Stimulated activated CD4-positive, alpha-beta T cell treated with anti-CD3 and anti-CD28 coated beads, Interleukin-4, amount 100 ng/mL, for 24 hours (primary cell): ENCODE results near the gene CERS2.

Source experiments
- DNase-seq: peaks from one replicate; pipeline ENCODE4 v3.0.0-alpha.2; 2020

The CERS2 gene

DNA sequence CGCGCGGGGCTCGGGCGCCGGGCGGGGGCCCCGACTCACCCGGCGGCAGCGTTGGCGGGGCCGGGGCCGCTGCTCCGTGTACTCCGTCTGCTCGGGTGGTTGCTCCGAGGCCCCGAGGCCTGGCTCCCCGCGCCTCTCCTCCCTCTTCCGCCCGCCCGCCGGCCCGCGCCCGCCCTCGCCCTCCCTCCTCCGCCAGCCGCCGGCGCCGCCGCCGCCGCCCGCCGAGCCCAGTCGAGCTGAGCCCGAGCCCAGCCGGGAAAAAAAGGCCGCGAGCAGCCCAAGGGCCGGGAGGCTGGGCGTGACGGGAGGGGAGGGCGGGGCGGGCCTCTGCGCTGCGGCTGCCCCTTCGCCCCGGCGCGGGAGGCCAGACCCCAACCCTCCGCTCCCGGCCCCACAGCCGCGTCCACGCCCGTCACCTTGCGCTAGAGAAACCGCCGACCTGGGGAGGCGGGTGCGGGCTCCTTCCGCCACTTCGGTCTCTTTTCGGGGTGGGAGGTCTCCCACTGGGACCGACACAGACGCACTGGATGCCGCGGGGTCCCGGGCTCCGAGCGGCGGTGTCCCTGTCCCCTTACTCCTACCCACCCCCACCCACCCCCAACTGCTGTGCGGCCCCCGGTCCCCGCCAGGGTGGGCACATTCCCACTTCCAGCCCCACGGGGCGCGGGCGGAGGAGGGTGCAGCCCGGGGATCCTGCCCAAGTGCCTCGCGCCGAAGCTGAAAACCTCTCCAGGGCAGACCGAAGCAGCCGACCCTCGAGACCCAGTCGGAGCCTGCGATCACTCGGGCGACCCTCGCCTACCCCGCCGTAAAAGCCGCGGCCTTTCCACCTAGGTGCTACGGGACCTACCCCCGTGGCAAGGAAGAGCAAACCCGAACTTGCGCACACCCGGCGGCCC is at the start of gene CERS2:
CERS2 (minus strand) TSS at position 256 of the 899 bp plus-strand sequence. CDS start 5,745 bp downstream, outside the sequence.
- DNase-seq = peak; percentile 65

DNA sequence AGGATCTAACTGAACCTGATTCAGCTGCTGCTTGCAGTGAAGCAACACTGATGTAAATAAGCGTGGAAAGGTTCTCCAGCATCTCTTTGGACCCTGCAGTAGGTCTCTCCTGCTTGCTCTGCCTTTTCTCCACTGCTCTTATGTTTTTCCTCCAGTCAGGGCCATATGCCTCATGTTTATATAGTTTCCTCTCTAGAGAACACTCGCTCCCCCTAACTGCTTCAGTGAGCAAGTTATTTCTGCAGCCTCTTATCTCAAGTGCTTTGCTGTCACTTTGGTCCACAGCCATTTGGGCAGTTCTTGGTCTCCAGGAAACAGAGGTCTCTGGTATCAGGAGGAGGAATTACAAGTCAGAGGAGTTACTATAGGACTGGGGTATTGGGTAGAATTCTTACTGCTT is 38.9 kb upstream of the CERS2 start:
- DNase-seq = no peak

DNA sequence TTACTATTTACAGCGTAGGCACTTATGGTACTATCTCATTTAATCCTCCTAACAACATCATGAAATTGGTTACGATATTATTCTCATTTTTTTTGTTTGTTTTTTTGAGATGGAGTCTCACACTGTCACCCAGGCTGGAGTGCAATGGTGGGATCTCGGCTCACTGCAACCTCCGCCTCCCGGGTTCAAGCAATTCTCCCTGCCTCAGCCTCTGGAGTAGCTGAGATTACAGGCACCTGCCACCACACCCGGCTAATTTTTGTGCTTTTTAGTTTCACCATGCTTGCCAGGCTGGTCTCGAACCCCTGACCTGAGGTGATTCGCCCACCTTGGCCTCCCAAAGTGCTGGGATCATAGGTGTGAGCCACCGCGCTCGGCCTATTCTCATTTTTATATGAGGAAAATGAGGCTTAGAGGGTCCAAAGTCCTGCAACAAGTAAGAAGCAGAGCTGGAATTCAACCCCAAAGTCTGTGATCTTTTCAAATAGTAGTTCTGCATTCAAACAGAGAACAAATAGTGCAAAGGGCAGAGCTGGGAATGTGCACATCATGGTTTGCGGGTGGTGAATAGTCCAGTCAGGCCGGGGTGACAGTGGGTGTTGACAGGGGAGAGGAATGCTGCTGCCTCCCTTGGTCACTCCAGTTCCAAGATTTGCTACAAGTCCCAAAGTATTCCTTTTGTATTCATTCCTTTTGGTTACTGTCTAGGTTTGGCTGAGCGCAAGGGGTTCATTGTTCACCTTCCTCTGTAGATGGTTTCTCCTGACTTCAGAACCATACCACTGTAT is 38.2 kb upstream of the CERS2 start:
- DNase-seq = no peak

DNA sequence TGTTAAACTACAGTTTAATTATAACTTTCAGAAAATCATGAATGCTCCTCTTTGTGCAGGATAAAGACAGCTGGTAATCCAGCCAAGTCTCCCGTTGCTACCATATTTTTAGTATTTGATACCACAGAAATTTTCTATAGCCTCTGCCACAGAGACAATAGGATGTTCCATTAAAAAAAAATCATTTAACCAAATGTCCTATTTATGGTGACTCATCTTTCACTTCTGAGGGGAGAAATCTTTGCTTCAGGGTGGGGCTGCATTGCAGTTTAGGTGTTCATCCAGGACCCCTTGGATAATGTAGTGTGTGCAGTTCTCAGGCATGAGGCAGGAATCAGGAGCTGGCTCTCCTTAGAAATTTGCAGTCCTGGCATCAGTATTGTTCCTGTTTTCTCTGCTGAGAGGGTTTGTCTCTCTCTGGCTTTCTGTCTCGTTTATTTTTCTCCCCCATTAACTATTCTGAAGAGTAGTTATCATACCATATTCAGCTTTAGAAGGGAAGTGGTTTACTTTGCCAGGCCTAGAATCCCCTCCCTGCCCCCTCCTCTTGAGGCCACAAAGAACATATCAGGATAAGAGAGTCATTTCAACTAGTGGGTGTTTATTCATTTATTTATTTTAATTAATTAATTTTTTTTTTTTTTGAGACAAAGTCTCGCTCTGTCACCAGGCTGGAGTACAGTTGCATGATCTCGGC is 36.7 kb upstream of the CERS2 start:
- no peak for DNase-seq

DNA sequence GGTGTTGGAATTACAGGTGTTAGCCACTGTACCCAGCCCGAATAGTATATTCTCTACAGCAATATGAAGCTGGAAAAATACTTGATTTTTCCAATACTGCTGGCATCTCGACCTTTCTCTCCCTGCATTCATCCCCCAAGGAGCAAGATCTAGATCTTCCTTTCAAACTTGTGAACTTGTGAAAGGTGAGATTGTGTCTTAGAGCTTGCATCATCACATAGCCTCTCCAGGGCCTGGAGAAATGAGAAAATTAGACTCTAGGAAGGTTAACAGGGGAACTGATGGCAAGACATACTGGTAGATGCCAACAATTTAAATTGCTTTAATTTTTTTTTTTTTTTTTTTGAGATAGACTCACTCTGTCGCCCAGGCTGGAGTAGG is 35.7 kb upstream of the CERS2 start:
- no peak for DNase-seq

DNA sequence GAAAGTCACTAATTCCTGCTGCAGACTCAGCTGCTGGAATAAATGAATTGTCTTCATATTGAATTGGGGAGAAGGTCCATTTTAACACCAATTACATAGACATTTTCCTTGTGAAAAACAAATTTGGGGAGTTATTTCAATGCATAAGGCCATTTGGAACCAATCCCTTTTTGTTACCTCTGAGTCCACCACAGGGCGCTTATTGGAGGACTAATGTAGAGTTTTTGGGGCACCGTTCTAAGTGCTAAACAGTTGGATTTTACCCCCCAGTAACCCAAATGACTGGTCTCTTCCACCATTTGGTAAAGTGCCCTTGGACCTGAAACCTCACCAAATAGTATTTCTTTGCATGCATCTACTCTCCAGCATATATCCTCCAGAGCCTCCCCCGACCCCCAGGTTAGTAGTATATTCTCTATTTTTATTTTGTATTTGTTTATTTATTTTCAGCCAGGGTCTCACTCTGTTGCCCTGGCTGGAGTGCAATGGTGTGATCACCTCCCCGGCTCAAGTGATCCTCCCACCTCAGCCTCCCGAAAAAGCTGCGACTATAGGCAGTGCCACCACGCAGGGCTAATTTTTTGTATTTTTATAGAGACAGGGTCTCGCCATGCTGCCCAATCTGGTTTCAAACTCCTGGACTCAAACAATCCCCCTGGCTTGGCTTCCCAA is 35.2 kb upstream of the CERS2 start:
- DNase-seq = no peak

DNA sequence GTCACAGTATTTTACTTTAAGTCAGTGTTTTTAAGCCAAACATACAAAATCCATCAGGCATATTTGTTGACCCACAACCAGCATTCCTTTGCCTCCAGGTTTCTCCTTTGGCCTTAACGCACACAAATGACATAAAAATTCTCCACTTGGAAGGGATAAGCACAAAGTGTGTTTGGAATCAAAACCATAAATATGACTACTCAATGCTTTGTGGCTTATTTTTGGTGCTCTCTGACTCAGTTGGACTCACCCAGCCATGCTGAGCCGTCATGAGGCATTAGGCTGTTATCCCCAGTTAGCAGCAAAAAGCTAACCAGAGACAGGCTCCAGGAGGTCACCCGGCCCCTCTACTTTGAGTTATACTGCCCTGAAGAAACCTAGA is 34.6 kb upstream of the CERS2 start:
- peak; percentile 28 for DNase-seq

- peak; percentile 97 for DNase-seq
Measured at GRCh38 chr1:151008244-151009205, 33.9 kb upstream of the CERS2 start, which contains the start of gene PRUNE1. PRUNE1 (plus strand) TSS chr1:151008449; CDS start chr1:151008633, 184 bp downstream.

- DNase-seq = no peak
Measured at GRCh38 chr1:151007853-151008243, 33.2 kb upstream of the CERS2 start.

DNA sequence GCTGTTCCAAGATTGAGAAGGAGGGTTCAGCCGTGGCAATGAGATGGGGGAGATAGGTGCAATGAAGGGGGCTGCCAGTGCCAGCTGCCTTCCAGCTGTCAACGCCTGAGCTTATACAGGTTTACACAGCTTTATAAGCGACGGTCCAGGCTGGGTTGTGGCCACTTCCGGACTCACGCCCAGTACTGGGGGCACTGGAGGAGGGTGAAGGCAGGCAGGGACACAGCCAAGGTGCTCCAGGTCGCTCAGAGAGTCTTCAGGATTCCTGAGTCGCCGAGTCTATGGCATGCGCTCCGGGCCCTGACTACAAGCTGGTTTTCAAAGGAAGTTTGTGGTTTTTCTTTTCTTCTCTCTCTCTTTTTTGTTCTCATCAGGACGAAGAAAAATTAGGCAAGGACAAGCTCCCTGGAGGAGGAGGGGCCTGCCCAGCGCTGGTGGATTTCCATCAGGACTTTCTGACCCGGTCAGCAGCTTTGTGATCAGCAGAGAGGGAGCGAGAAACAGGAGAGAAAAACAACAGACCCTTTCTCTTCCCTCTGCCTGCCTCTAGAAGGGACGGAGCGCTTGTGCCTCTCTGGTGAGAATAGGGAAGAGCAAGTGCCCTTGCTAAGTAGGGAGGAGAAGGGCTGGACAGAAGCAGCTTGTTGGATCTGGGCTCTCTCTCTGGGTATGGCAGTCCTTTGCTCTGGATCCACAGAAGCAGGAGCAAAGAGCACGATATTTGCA is 31.9 kb upstream of the CERS2 start, which contains the start of gene MINDY1:
MINDY1 (minus strand) TSS at position 576 of the 726 bp plus-strand sequence. CDS start 4,285 bp downstream, outside the sequence.
- peak; percentile 36 for DNase-seq

DNA sequence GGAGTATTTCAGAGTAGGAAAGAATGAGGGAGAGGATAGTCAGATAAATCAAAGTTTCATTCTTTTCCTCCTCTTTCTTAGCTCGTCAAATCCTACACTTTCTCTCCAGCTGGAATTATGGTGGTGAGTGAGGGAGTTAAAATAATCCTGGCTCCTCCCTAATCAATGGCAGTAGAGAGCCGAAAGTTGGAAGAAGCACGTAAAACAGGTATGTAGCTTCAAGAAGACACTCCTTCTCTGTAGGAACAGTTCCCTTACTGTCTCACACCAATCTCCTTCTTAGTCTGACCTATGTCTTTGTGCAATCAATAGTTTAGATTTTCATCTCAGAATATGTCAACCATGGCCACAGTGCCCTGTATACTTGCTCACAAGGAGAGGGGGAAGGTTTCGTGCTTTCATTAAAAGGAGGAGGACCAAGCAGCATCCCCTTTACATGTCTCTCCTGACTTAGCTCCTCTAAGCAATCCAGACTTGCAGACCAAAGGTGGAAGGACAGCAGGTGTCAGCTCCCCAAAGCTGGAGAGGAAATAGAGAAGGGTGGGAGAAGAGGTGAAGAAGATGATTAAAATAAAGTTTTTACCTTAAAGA is 31.2 kb upstream of the CERS2 start:
- DNase-seq = no peak

DNA sequence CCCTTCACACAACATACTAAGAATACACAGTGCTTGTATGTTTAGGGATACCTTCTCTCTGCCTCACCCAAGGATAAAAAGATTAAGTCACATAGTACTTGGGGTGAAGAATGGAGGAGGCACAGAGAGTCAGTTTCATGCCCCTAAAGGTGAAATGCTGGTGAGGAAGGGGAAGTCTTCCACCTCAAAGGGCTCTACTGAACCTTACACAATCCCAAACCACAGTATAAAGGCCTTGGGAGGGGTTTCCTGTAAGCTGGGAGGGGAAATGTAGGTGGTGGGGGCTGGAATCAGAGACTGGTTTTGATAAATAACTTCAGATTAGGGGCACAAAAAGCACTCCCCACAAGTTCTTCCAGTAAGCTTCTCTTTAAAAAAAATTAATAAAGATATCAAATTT is 28.5 kb upstream of the CERS2 start:
- no peak for DNase-seq

- no peak for DNase-seq
Measured at GRCh38 chr1:151002611-151003010, 28.0 kb upstream of the CERS2 start.

GRCh38 chr1:151002051-151002450 is 27.4 kb upstream of the CERS2 start:
- DNase-seq = no peak

GRCh38 chr1:151001602-151002001 is 27.0 kb upstream of the CERS2 start:
- DNase-seq = no peak

- no peak for DNase-seq
Measured at GRCh38 chr1:151000408-151000807, 25.8 kb upstream of the CERS2 start.

GRCh38 chr1:150999926-151000325 is 25.3 kb upstream of the CERS2 start:
- no peak for DNase-seq

DNA sequence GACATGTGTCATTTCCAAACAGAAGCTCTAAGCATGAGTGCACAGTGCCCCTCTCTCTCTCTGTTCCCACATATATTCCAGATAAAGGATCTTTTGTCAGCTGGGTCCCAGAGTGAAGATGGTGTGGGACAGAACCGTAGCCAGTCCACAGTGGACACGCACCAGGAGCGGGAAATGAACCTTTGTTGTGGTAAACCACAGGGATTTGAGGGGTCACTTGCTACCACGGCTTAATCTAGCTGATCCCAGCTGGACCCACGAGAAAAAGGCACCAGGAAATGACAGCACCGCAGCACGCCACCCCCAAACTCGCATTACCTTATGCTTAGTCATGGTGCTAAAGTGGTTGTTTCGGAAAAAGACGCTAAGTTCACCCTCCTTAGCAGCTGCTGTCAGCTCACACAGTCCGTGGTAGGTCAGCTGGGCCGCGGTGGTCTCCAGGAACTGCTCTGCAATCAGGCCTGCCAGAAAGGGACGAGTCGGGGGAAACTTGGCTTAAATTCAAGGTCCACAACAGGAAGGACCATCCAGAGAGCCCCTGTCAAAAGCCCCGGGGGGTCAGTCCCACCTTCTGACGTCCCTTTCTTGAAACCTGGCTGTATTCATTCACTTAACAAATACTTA is 24.5 kb upstream of the CERS2 start:
- peak; percentile 25 for DNase-seq

DNA sequence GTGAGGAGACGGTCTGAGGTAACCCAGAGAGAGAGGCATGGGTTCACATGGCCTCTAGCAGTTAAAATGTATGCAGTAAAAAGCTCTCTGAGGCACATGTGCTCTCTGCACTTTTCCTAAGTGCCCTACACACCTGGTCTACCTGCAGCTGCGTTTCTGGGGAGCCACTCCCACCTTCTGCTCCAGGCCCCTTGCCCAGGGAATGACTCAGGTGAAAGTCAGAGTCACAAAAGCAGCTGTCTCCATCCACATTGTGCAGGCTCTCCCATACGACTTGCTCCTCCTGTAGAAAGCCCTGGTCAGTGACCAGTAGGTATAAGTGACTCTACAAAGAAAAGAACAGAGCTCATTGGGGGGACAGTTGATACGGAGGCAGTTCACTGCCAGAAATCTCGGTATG is 23.3 kb upstream of the CERS2 start:
- DNase-seq = no peak
